HCT116 (cell line): ENCODE data around the gene OOSP1. TPM values are rescaled to one million over a fixed set of nuclear protein-coding genes. Genes with fewer than 3 reads are reported as not detected.

ENCODE experiments used
- ATAC-seq: fragments of 200-7000 bp; cut with Tn5 transposase; 2 replicates; pipeline ENCODE4 v1.9.1; 2020; ENCODE audit warnings: mild to moderate bottlenecking, moderate library complexity
- BruUV-seq: library from RNA; stranded (reverse); fragments of 400-500 nt; replicated peaks from 2 replicates; lab custom pipeline; 2021; lab: Mats Ljungman, UMichigan
- CTCF ChIA-PET: fragments of 300-600 bp; sonication (Branson Sonifier 250); formaldehyde crosslinking; loops from one replicate; lab custom pipeline; 2021; ENCODE audit warnings: antibody characterized with exemption; lab: Charles Lee
- POLR2A ChIA-PET: fragments of 300-600, 350-600 bp; sonication (Branson Sonifier 250); formaldehyde crosslinking; loops from one replicate; lab custom pipeline; 2021; ENCODE audit warnings: antibody characterized with exemption; lab: Charles Lee
- RAD21 ChIA-PET, 2 experiments: fragments of 300-600 bp; sonication (Branson Sonifier 250); formaldehyde crosslinking; loops; one replicate each; lab custom pipeline; 2023; ENCODE audit warnings: low total read pairs in 2 of 2; ENCODE audit not compliant: uncharacterized antibody in 2 of 2, unreplicated experiment in 2 of 2, low non-redundant PET in 1 of 2; lab: Charles Lee
- DNase-seq: peaks from one replicate; pipeline ENCODE4 v3.0.0-alpha.2; 2010; ENCODE audit warnings: low read depth, low spot score
- H2AFZ ChIP-seq: fragments of 200-600 bp; shearing (Covaris generic), sonication (generic); 2 replicates; pipeline ENCODE4 v1.6.1; 2017; ENCODE audit warnings: low read depth, mixed run types, mixed read lengths, antibody characterized with exemption, low read length; ENCODE audit not compliant: poor library complexity, severe bottlenecking
- H3K27ac ChIP-seq: 2 replicates; pipeline ENCODE4 v1.5.1; 2012; ENCODE audit warnings: low read depth, low read length
- H3K27me3 ChIP-seq: fragments of 200-600 bp; sonication (generic); 2 replicates; pipeline ENCODE4 v1.6.1; 2016; ENCODE audit warnings: mixed run types, low read length, mixed read lengths; ENCODE audit not compliant: insufficient read depth
- H3K36me3 ChIP-seq, 2 experiments: fragments of 200-500 bp in 1 of 2; fragments of 200-600 bp in 1 of 2; sonication (Bioruptor generic) in 1 of 2; sonication (generic) in 1 of 2; 2 replicates each; pipeline versions ENCODE4 v1.5.1 to v1.6.1; 2014 to 2016; ENCODE audit warnings: low read length in 2 of 2, inconsistent platforms in 1 of 2, mixed read lengths in 1 of 2, mixed run types in 1 of 2; ENCODE audit not compliant: insufficient read depth in 2 of 2, control insufficient read depth in 1 of 2
- H3K4me1 ChIP-seq, 2 experiments: fragments of 200-600 bp in 1 of 2; sonication (generic) in 1 of 2; 2 replicates each; pipeline versions ENCODE4 v1.5.1 to v1.6.1; 2012 to 2017; ENCODE audit warnings: low read length in 2 of 2, inconsistent platforms in 1 of 2, mild to moderate bottlenecking in 1 of 2, mixed read lengths in 1 of 2, mixed run types in 1 of 2, moderate library complexity in 1 of 2; ENCODE audit not compliant: insufficient read depth in 2 of 2, control insufficient read depth in 1 of 2
- H3K4me2 ChIP-seq: fragments of 200-600 bp; sonication (generic); 2 replicates; pipeline ENCODE4 v1.6.1; 2017; ENCODE audit warnings: mixed run types, low read length, mixed read lengths
- H3K4me3 ChIP-seq, 2 experiments: fragments of 200-600 bp in 1 of 2; sonication (generic) in 1 of 2; replicated peaks in 1 of 2; 2 replicates each; pipeline ENCODE4 v1.5.1; 2011 to 2016; ENCODE audit warnings: low read length in 2 of 2, control low read depth in 1 of 2, low read depth in 1 of 2, mild to moderate bottlenecking in 1 of 2, mixed read lengths in 1 of 2, mixed run types in 1 of 2
- H3K79me2 ChIP-seq: fragments of 200-600 bp; sonication (generic); 2 replicates; pipeline ENCODE4 v1.6.1; 2017; ENCODE audit warnings: mild to moderate bottlenecking, mixed run types, low read length, moderate library complexity, mixed read lengths; ENCODE audit not compliant: insufficient read depth
- H3K9ac ChIP-seq: fragments of 200-600 bp; sonication (generic); 2 replicates; pipeline ENCODE4 v1.6.1; 2016; ENCODE audit warnings: low read length, mixed read lengths
- H3K9me2 ChIP-seq: fragments of 200-600 bp; sonication (generic), shearing (Covaris generic); 2 replicates; pipeline ENCODE4 v1.6.1; 2017; ENCODE audit warnings: mixed run types, mild to moderate bottlenecking, moderate library complexity; ENCODE audit not compliant: insufficient read depth
- H3K9me3 ChIP-seq, 2 experiments: fragments of 200-500 bp in 1 of 2; fragments of 200-600 bp in 1 of 2; sonication (Bioruptor generic) in 1 of 2; sonication (generic) in 1 of 2; 2 replicates each; pipeline ENCODE4 v1.6.1; 2014 to 2017; ENCODE audit warnings: low read length in 2 of 2, mixed read lengths in 2 of 2, inconsistent platforms in 1 of 2, low read depth in 1 of 2, mild to moderate bottlenecking in 1 of 2, mixed run types in 1 of 2, moderate library complexity in 1 of 2; ENCODE audit not compliant: control insufficient read depth in 1 of 2, insufficient read depth in 1 of 2
- H4K20me1 ChIP-seq: fragments of 200-600 bp; sonication (generic), shearing (Covaris generic); 2 replicates; pipeline ENCODE4 v1.6.1; 2017; ENCODE audit warnings: mixed run types, mild to moderate bottlenecking, moderate library complexity; ENCODE audit not compliant: insufficient read depth
- CBX3 ChIP-seq: IDR thresholded peaks from 2 replicates; pipeline ENCODE4 v1.6.1; 2012; ENCODE audit warnings: low read depth
- EZH2 ChIP-seq: fragments of 200-600 bp; sonication (generic); IDR thresholded peaks from 2 replicates; pipeline ENCODE4 v1.6.1; 2017; ENCODE audit warnings: antibody characterized with exemption, mixed run types
- EZH2phosphoT487 ChIP-seq: fragments of 200-600 bp; IDR thresholded peaks from 2 replicates; pipeline ENCODE4 v1.6.1; 2018; ENCODE audit warnings: antibody characterized with exemption, borderline replicate concordance
- JUND ChIP-seq: IDR thresholded peaks from 2 replicates; pipeline ENCODE4 v1.6.1; 2012
- POLR2A ChIP-seq: IDR thresholded peaks from 2 replicates; pipeline ENCODE4 v1.7.0; 2011; ENCODE audit warnings: borderline replicate concordance; ENCODE audit not compliant: insufficient read depth, insufficient read length; ENCODE audit errors: extremely low read depth
- SIN3A ChIP-seq: IDR thresholded peaks from 2 replicates; pipeline ENCODE4 v1.6.1; 2012; ENCODE audit warnings: low read depth
- TCF7L2 ChIP-seq: IDR thresholded peaks from 2 replicates; pipeline ENCODE4 v1.7.0; 2011; ENCODE audit warnings: borderline replicate concordance, inconsistent platforms; ENCODE audit not compliant: insufficient read depth, insufficient read length; ENCODE audit errors: extremely low read depth
- ZBTB33 ChIP-seq: IDR thresholded peaks from 2 replicates; pipeline ENCODE4 v1.6.1; 2011; ENCODE audit warnings: mild to moderate bottlenecking, low read length, moderate library complexity; ENCODE audit not compliant: insufficient replicate concordance; ENCODE audit errors: extremely low read depth
- ZNF274 ChIP-seq: fragments of 200-500 bp; sonication (Bioruptor generic); IDR thresholded peaks from 2 replicates; pipeline ENCODE4 v1.6.1; 2014; ENCODE audit warnings: mild to moderate bottlenecking, low read depth, low read length, inconsistent platforms
- intact Hi-C: fragments of 100-400 bp; cut with micrococcal nuclease; formaldehyde crosslinking; loops from 2 replicates; pipeline ENCODE4 v1.10.0; 2022
- total RNA-seq: library from RNA; stranded (reverse); gene quantifications from one replicate; pipeline ENCODE4 v1.2.1, GENCODE V29; 2021; ENCODE audit not compliant: unreplicated experiment
- TF ChIP-seq, protein P1 (sequence below): IDR thresholded peaks from 2 replicates; pipeline ENCODE4 v1.6.1; 2012; ENCODE audit warnings: low read depth
- TF ChIP-seq, protein P2 (sequence below), 3 experiments: fragments of 200-600 bp in 1 of 3; sonication (generic) in 1 of 3; IDR thresholded peaks in 2 of 3; conservative IDR thresholded peaks in 1 of 3; 2 replicates each; pipeline ENCODE4 v1.5.1; 2012 to 2017; ENCODE audit warnings: low read depth in 2 of 3, low read length in 2 of 3, antibody characterized with exemption in 1 of 3, borderline replicate concordance in 1 of 3, control low read depth in 1 of 3, mild to moderate bottlenecking in 1 of 3, mixed read lengths in 1 of 3, mixed run types in 1 of 3, moderate library complexity in 1 of 3; ENCODE audit not compliant: insufficient read depth in 1 of 3
- TF ChIP-seq, protein P3 (sequence below): IDR thresholded peaks from 2 replicates; pipeline ENCODE4 v1.6.1; 2012

OOSP1 gene
- total RNA-seq, 1 experiment from 2014 or later = not detected

DNA sequence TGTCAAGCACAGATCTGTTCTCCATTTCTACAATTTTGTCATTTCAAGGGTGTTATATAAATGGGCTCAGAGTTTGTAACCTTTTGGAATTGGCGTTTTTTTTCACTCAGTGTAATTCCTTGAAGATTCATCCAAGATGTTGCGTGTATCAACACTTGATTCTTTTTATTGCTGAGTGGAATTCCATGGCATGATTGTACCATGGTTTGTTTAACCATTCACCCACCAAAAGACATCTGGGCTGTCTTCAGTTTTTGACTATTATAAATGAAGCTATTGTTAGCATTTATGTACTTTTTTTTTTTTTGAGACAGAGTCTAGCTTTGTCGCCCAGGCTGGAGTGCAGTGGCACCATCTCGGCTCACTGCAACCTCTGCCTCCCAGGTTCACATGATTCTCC is 2.9 kb downstream of the OOSP1 start:
- Histone ChIP-seq H3K9me3 (no peaks in the 10 kb centered on the region), H3K27ac (no peak overlapping the region), H3K4me2 (no peak overlapping the region), H3K36me3 (no peaks in the 10 kb centered on the region), H3K9ac (no peak overlapping the region), H3K9me2 (no peaks in the 10 kb centered on the region), H4K20me1 (no peaks in the 10 kb centered on the region), H3K4me3 (no peak overlapping the region)
- ChIA-PET RAD21 (no interaction called here), POLR2A (no interaction called here)
- intact Hi-C loops = no loop called here
- no TSS peak for BruUV-seq
- TF ChIP-seq JUND (no peak), TCF7L2 (no peak), EZH2phosphoT487 (no peak), SIN3A (no peak), POLR2A (no peak), ZNF274 (no peak), CBX3 (no peak), ZBTB33 (no peak), EZH2 (no peak)
- TF ChIP-seq, protein P1, sequence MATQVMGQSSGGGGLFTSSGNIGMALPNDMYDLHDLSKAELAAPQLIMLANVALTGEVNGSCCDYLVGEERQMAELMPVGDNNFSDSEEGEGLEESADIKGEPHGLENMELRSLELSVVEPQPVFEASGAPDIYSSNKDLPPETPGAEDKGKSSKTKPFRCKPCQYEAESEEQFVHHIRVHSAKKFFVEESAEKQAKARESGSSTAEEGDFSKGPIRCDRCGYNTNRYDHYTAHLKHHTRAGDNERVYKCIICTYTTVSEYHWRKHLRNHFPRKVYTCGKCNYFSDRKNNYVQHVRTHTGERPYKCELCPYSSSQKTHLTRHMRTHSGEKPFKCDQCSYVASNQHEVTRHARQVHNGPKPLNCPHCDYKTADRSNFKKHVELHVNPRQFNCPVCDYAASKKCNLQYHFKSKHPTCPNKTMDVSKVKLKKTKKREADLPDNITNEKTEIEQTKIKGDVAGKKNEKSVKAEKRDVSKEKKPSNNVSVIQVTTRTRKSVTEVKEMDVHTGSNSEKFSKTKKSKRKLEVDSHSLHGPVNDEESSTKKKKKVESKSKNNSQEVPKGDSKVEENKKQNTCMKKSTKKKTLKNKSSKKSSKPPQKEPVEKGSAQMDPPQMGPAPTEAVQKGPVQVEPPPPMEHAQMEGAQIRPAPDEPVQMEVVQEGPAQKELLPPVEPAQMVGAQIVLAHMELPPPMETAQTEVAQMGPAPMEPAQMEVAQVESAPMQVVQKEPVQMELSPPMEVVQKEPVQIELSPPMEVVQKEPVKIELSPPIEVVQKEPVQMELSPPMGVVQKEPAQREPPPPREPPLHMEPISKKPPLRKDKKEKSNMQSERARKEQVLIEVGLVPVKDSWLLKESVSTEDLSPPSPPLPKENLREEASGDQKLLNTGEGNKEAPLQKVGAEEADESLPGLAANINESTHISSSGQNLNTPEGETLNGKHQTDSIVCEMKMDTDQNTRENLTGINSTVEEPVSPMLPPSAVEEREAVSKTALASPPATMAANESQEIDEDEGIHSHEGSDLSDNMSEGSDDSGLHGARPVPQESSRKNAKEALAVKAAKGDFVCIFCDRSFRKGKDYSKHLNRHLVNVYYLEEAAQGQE = no peak
- TF ChIP-seq, protein P2, sequence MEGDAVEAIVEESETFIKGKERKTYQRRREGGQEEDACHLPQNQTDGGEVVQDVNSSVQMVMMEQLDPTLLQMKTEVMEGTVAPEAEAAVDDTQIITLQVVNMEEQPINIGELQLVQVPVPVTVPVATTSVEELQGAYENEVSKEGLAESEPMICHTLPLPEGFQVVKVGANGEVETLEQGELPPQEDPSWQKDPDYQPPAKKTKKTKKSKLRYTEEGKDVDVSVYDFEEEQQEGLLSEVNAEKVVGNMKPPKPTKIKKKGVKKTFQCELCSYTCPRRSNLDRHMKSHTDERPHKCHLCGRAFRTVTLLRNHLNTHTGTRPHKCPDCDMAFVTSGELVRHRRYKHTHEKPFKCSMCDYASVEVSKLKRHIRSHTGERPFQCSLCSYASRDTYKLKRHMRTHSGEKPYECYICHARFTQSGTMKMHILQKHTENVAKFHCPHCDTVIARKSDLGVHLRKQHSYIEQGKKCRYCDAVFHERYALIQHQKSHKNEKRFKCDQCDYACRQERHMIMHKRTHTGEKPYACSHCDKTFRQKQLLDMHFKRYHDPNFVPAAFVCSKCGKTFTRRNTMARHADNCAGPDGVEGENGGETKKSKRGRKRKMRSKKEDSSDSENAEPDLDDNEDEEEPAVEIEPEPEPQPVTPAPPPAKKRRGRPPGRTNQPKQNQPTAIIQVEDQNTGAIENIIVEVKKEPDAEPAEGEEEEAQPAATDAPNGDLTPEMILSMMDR (IDR thresholded peaks at IDR 0.05 in 2 of 3, conservative IDR thresholded peaks at IDR 0.05 in 1 of 3; ENCODE audit: borderline replicate concordance in 1 of 3, insufficient read depth in 1 of 3, low read depth in 2 of 3, low read length in 2 of 3) = no peak
- TF ChIP-seq, protein P3, sequence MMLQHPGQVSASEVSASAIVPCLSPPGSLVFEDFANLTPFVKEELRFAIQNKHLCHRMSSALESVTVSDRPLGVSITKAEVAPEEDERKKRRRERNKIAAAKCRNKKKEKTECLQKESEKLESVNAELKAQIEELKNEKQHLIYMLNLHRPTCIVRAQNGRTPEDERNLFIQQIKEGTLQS = no peak
- TF ChIP-seq, all 23 proteins: peak for 0
- no peaks in the 10 kb centered on the region; a peak in 1 of 4 replicates for H3K4me1 ChIP-seq
- CTCF ChIA-PET = no interaction called here
- ATAC-seq (no peak), DNase-seq (no peak)
- H2AFZ ChIP-seq = no peak overlapping the region
- no peaks in the 10 kb centered on the region for H3K79me2 ChIP-seq
- no peaks in the 10 kb centered on the region for H3K27me3 ChIP-seq
